ENCODE measurements around the gene ARX.

DNA sequence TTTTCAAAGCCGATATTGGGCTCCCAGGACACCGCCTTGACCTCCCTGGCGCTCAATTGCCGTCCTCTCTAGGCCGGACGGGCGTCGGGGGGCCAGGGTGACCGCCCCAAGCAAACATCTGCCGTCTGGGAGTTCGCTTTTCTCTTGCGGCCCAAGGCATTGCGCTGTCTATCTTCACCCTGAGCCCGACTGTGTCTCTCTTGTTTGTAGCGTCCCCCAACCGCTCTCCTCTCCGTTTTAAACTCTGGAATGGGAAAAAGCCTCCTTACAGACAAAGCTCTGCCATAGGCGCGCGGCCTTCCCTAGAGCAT, 551 bp upstream of the ARX start:
- TF ChIP-seq POLR2AphosphoS5 (IDR thresholded peaks at IDR 0.05; ENCODE audit: low read depth, low read length) (no peak), FOXP2 (optimal IDR thresholded peaks at IDR 0.05; ENCODE audit: borderline replicate concordance, extremely low read depth, extremely low read length, insufficient read depth) (no peak), REST (IDR thresholded peaks at IDR 0.05; ENCODE audit: insufficient read depth in 1 of 2, low read depth in 2 of 2, low read length in 2 of 2) (no peak), SIN3A (IDR thresholded peaks at IDR 0.05; ENCODE audit: borderline replicate concordance, insufficient read depth, low read length) (no peak)
